Measurements from ENCODE around the gene RXRA.
A peak's percentile ranks its signal among the peaks of the same experiment; 100 is the strongest.

Gene RXRA

GRCh38 chr9:134437403-134438194, 111.3 kb downstream of the RXRA start:
- DNase-seq, result no peak

GRCh38 chr9:134438195-134438788, 112.0 kb downstream of the RXRA start:
- no peak for DNase-seq

- no peak for DNase-seq
Observed at GRCh38 chr9:134439368-134439784, 113.1 kb downstream of the RXRA start.

- DNase-seq, result no peak
Observed at GRCh38 chr9:134440636-134441226, 114.5 kb downstream of the RXRA start.

- DNase-seq, result no peak
Observed at GRCh38 chr9:134441227-134442084, 115.2 kb downstream of the RXRA start.

- no peak for DNase-seq
Observed at GRCh38 chr9:134442085-134442474, 115.8 kb downstream of the RXRA start.

GRCh38 chr9:134442486-134443173, 116.4 kb downstream of the RXRA start:
- DNase-seq, result no peak

- peak; percentile 89 for DNase-seq
Observed at GRCh38 chr9:134443174-134444037, 117.2 kb downstream of the RXRA start.

- DNase-seq, result no peak
Observed at GRCh38 chr9:134444038-134444315, 117.7 kb downstream of the RXRA start.

GRCh38 chr9:134445000-134445399, 118.7 kb downstream of the RXRA start:
- DNase-seq, result no peak

- DNase-seq, result peak; percentile 86
Observed at GRCh38 chr9:134449180-134449916, 123.1 kb downstream of the RXRA start.

GRCh38 chr9:134451700-134452458, 125.6 kb downstream of the RXRA start:
- DNase-seq, result no peak

GRCh38 chr9:134452728-134453127, 126.5 kb downstream of the RXRA start:
- no peak for DNase-seq

GRCh38 chr9:134453776-134454475, 127.7 kb downstream of the RXRA start:
- DNase-seq, result no peak

- DNase-seq, result no peak
Observed at GRCh38 chr9:134454476-134454857, 128.2 kb downstream of the RXRA start.

- no peak for DNase-seq
Observed at GRCh38 chr9:134455021-134455471, 128.8 kb downstream of the RXRA start.

- no peak for DNase-seq
Observed at GRCh38 chr9:134455537-134455933, 129.3 kb downstream of the RXRA start.

- peak; percentile 78 for DNase-seq
Observed at GRCh38 chr9:134455934-134456755, 129.9 kb downstream of the RXRA start.
